NCI-H446 (cell line): ENCODE data around the gene TMEM234.

ENCODE experiments used
- DNase-seq, 2 experiments: peaks; one replicate each; lab custom pipeline; 2025; lab: John Stamatoyannopoulos, UW

The TMEM234 gene

GRCh38 chr1:32172621-32173245 is 49.4 kb downstream of the TMEM234 start:
- DNase-seq = no peak

- DNase-seq = no peak
These were observed 51.2 kb downstream of the TMEM234 start for GRCh38 chr1:32170991-32171390.
